ENCODE measurements around the gene METAP1. TPM values are rescaled to one million over a fixed set of nuclear protein-coding genes. Genes with fewer than 3 reads are reported as not detected.
A peak's percentile ranks its signal among the peaks of the same experiment; 100 is the strongest.

Gene METAP1
- total and polyA plus RNA-seq, 2 donors (not counting 1 experiment from before 2014, with no cell fraction given): 38.5 to 76.4 TPM

DNA sequence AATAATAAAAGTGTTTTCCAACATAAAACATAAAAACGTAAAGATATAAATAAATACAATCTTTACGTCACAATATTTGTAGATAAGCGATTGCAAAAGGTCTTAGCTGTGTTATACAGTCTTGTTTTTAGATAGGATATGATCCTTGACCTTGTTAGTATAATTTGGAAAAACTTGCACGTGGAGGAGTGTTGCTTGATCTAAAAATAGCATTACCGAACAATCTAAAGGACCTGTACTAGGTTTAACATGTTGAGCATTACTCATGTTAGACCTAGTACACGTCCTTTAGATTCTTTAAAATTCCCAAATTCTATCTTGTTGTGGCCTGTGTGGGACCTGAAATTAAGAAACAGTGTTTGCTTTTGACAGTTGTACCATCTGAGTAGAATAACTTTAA lies 1.6 kb downstream of the METAP1 start:
- Histone ChIP-seq H3K27ac (ENCODE audit: insufficient read depth, low read length) (no peak overlapping the region), H3K9ac (ENCODE audit: insufficient read depth, low read length) (no peak overlapping the region), H3K4me2 (ENCODE audit: extremely low read depth, insufficient read depth, low read length) (peak overlapping the region; percentile 88)

GRCh38 chr4:98998551-98998950 lies 3.0 kb downstream of the METAP1 start:
- H3K27me3 ChIP-seq (ENCODE audit: control insufficient read depth, insufficient read depth, low read length): no peaks in the 10 kb centered on the region
- H3K9me3 ChIP-seq (ENCODE audit: control insufficient read depth, insufficient read depth, low read depth, low read length): no peaks in the 10 kb centered on the region
- no peaks in the 10 kb centered on the region for H4K20me1 ChIP-seq (ENCODE audit: control insufficient read depth, extremely low read depth, insufficient read depth, low read length)
- H3K27ac ChIP-seq (ENCODE audit: insufficient read depth, low read length): no peak overlapping the region
- H3K9ac ChIP-seq (ENCODE audit: insufficient read depth, low read length): no peak overlapping the region
- DNase-seq (ENCODE audit: low read depth in 2 of 2): no peak
- no peak overlapping the region for H3K4me3 ChIP-seq (replicated peaks in 1 of 4; ENCODE audit: control extremely low read depth in 1 of 4, insufficient read depth in 1 of 4, low read depth in 3 of 4, low read length in 4 of 4)
- H3K4me2 ChIP-seq (ENCODE audit: extremely low read depth, insufficient read depth, low read length): no peak overlapping the region
- no peaks in the 10 kb centered on the region for H3K4me1 ChIP-seq (ENCODE audit: control insufficient read depth, extremely low read depth, insufficient read depth, low read length)
- H3K36me3 ChIP-seq (ENCODE audit: control insufficient read depth, insufficient read depth, low read length): no peaks in the 10 kb centered on the region
- peaks cover 67% of the 10 kb centered on the region for H3K79me2 ChIP-seq (ENCODE audit: control insufficient read depth, insufficient read depth, low read length)
- no peak for TF ChIP-seq EZH2 (IDR thresholded peaks at IDR 0.05; ENCODE audit: low read length, missing control alignments)
- H2AFZ ChIP-seq (ENCODE audit: low read length): no peak overlapping the region

More for the DNA sequence above, 1.6 kb downstream of the METAP1 start:
- peaks cover 56% of the 10 kb centered on the region for H3K79me2 ChIP-seq (ENCODE audit: control insufficient read depth, insufficient read depth, low read length)
- TF ChIP-seq, protein P1, sequence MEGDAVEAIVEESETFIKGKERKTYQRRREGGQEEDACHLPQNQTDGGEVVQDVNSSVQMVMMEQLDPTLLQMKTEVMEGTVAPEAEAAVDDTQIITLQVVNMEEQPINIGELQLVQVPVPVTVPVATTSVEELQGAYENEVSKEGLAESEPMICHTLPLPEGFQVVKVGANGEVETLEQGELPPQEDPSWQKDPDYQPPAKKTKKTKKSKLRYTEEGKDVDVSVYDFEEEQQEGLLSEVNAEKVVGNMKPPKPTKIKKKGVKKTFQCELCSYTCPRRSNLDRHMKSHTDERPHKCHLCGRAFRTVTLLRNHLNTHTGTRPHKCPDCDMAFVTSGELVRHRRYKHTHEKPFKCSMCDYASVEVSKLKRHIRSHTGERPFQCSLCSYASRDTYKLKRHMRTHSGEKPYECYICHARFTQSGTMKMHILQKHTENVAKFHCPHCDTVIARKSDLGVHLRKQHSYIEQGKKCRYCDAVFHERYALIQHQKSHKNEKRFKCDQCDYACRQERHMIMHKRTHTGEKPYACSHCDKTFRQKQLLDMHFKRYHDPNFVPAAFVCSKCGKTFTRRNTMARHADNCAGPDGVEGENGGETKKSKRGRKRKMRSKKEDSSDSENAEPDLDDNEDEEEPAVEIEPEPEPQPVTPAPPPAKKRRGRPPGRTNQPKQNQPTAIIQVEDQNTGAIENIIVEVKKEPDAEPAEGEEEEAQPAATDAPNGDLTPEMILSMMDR (conservative IDR thresholded peaks at IDR 0.05 in 1 of 2, IDR thresholded peaks at IDR 0.05 in 1 of 2; ENCODE audit: low read depth in 1 of 2, low read length in 2 of 2): no peak
- TF ChIP-seq EZH2 (IDR thresholded peaks at IDR 0.05; ENCODE audit: low read length, missing control alignments): no peak
- H3K9me3 ChIP-seq (ENCODE audit: control insufficient read depth, insufficient read depth, low read depth, low read length): no peaks in the 10 kb centered on the region
- no peaks in the 10 kb centered on the region for H3K4me1 ChIP-seq (ENCODE audit: control insufficient read depth, extremely low read depth, insufficient read depth, low read length)
- DNase-seq (ENCODE audit: low read depth in 2 of 2): no peak
- peak overlapping the region in 2 of 4 experiments; percentile 85 to 86 for H3K4me3 ChIP-seq (replicated peaks in 1 of 4; ENCODE audit: control extremely low read depth in 1 of 4, insufficient read depth in 1 of 4, low read depth in 3 of 4, low read length in 4 of 4)
- no peak overlapping the region for H2AFZ ChIP-seq (ENCODE audit: low read length)
- no peaks in the 10 kb centered on the region for H3K36me3 ChIP-seq (ENCODE audit: control insufficient read depth, insufficient read depth, low read length)
- H3K27me3 ChIP-seq (ENCODE audit: control insufficient read depth, insufficient read depth, low read length): no peaks in the 10 kb centered on the region
- H4K20me1 ChIP-seq (ENCODE audit: control insufficient read depth, extremely low read depth, insufficient read depth, low read length): no peaks in the 10 kb centered on the region

DNA sequence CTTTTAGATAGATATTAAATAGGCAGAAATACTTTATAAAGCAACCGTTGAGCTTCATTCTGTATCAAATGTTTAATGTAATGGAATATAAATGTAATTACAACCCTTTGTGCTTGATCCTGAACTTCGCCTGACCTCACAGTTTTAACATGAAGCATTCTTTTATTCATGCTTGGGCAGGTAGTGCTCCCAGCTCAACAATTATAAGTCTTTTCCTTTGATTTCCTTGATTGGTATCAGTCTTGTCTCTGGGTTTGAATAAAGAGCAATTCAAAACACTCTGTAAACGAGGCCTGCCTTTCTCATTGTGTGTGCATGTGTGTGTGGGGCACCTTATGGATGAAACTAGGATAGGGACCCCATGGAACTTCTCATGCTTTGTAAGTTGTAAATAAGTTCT lies 6.8 kb downstream of the METAP1 start:
- H4K20me1 ChIP-seq (ENCODE audit: control insufficient read depth, extremely low read depth, insufficient read depth, low read length): no peaks in the 10 kb centered on the region
- no peak for DNase-seq (ENCODE audit: low read depth in 2 of 2)
- H3K36me3 ChIP-seq (ENCODE audit: control insufficient read depth, insufficient read depth, low read length): no peaks in the 10 kb centered on the region
- no peak overlapping the region for H2AFZ ChIP-seq (ENCODE audit: low read length)
- no peak overlapping the region for H3K4me2 ChIP-seq (ENCODE audit: extremely low read depth, insufficient read depth, low read length)
- H3K4me3 ChIP-seq (replicated peaks in 1 of 4; ENCODE audit: control extremely low read depth in 1 of 4, insufficient read depth in 1 of 4, low read depth in 3 of 4, low read length in 4 of 4): no peak overlapping the region
- H3K79me2 ChIP-seq (ENCODE audit: control insufficient read depth, insufficient read depth, low read length): peaks cover 76% of the 10 kb centered on the region
- H3K4me1 ChIP-seq (ENCODE audit: control insufficient read depth, extremely low read depth, insufficient read depth, low read length): no peaks in the 10 kb centered on the region
- no peak overlapping the region for H3K9ac ChIP-seq (ENCODE audit: insufficient read depth, low read length)
- H3K9me3 ChIP-seq (ENCODE audit: control insufficient read depth, insufficient read depth, low read depth, low read length): no peaks in the 10 kb centered on the region
- no peak for TF ChIP-seq EZH2 (IDR thresholded peaks at IDR 0.05; ENCODE audit: low read length, missing control alignments)
- TF ChIP-seq, protein P1 (conservative IDR thresholded peaks at IDR 0.05 in 1 of 2, IDR thresholded peaks at IDR 0.05 in 1 of 2; ENCODE audit: low read depth in 1 of 2, low read length in 2 of 2): no peak
- H3K27ac ChIP-seq (ENCODE audit: insufficient read depth, low read length): no peak overlapping the region
- no peaks in the 10 kb centered on the region for H3K27me3 ChIP-seq (ENCODE audit: control insufficient read depth, insufficient read depth, low read length)
